HG03342 (cell line): Measurements from ENCODE around the gene ABCC1.
"Not testable (repeated sequence)": the region's sequence is repeated elsewhere in the genome, so short reads cannot be mapped to it uniquely, and the experiment has no call there.

Experiments
- ATAC-seq: cut with Tn5 transposase; IDR thresholded peaks from one replicate; pipeline ENCODE4 v1.9.1; 2021; ENCODE audit warnings: mild to moderate bottlenecking, moderate library complexity; ENCODE audit not compliant: unreplicated experiment

Gene ABCC1

DNA sequence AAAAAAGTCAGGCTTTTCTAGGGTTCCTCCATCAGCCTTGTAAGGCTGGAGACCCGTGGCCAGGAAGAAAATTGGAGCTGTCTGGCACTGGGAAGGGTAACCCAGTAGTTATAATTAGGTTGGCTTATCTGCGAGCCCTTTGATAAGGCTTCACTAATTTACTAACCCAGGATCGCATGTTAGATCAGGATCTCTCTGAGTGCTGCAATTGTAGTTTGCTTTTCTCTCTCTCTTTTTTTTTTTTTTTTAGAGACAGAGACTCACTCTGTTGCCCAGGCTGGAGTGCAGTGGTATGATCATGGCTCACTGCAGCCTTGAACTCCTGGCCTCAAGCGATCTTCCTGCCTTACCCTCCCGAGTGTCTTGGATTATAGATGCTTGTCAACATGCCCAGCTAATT lies 17.0 kb downstream of the ABCC1 start:
- ATAC-seq, result no peak

DNA sequence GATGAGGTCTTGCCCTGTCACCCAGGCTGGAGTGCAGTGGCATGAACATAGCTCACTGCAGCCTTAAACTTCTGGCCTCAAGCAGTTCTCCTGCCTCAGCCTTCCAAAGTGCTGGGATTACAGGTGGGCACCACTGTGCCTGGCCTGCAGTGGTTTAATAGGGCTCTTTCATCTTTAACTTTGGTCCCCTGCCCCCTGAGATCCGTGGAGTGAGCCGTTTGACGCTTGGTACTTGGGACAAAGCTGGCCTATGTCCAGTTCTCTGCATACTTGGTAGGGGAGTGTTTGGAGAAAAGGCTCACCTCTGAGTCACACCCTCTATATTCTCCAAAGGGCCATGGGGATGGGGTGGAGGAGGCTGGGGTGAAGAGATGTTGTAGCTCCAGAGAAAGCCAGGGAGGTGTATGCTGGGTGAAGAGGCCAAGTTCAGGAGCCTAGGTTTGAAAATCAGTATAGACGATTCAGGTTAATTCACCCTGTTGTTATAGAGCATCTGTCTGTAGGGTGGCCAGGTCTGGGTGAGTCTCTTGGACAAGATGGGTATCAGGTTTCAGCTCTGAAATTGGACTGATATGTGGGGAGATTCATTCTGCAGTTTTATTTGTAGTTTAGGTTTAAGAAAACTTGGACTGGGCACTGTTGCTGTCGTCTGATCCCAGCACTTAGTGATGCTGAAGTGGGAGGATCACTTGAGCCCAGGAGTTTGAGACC lies 17.6 kb downstream of the ABCC1 start:
- ATAC-seq, result no peak

DNA sequence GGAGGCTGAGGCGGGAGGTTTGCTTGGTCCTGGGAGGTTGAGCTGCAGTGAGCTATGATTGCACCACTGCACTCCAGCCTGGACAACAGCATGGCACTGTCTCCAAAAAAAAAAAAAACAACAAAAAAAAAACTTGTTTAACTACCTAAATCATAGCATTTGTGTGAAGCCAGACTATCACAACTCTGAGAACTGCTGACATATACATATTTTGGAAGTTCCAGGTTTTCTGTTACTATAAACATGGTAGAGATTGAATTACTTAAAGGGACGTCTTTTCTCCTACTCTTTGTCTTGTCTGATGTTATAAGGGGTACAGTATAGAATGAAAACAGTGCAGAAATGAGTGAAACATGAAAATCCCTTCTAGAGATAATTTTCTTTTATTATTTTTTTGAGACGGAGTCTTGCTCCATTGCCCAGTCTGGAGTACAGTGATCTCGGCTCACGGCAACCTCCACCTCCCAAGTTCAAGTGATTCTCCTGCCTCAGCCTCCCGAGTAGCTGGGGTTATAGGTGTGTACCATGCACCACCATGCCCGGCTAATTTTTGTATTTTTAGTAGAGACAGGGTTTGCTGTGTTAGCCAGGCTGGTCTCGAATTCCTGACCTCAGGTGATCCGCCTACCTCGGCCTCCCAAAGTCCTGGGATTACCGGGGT lies 18.4 kb downstream of the ABCC1 start:
- no peak for ATAC-seq

DNA sequence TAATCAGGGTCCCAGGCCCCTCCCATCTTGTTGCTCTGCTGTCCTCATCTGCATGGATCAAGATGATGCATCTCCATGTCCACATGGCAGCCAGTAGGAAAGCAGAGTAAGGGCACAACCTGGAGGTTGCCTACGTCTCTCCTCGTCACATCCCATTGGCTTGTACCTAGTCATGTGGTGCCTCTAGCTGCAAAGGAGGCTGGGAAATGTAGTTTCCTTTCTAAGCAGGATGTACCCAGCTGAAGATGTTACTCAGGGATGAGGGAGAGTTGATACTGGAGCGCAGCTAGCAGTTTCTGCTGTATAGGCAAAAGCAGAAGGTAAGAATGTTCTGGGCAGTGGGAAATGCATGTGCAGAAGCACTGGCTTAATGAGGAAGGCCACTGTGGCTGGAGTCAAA lies 20.8 kb downstream of the ABCC1 start:
- no peak for ATAC-seq

GRCh38 chr16:15970743-15971439 lies 21.5 kb downstream of the ABCC1 start:
- ATAC-seq, result no peak

- ATAC-seq, result no peak
These were observed 22.0 kb downstream of the ABCC1 start for GRCh38 chr16:15971440-15971815.

DNA sequence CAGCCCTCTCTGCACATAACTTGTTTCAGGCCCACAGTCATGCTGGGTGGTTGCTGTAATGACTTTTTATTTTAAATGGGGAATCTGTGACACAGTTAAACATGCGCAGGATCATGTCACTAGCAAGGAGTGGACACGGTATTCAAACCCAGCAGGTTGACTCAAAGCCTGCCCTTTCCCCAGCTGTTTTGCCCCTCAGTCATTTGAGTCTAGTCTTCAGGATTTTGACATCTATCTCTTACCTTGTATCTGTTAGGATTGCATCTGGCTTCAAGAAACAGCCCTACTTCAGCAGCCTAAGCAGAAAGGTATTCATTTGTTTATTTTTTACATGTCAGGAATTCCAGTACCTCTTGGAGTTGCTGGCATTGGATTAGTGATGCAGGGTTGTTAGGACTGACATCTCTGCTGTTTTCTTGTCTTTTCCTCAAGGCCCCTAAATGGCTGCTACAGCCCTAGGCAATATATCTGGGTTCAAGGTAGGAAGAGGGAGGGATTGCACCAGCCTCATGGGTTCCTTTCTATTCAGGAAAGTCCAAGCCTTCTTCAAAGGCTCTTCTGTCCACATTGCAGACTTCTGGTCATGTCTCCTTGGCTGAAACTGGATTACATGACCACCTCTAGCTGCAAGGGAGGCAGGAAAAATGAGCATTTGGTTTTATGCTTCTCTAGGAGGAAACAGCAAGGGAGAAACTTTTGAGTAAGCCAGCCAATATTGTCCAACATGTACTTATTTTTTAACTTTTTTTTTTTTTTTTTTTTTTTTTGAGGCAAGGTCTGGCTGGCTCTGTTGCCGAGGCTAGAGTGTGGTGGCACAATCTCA lies 22.8 kb downstream of the ABCC1 start:
- no peak for ATAC-seq

DNA sequence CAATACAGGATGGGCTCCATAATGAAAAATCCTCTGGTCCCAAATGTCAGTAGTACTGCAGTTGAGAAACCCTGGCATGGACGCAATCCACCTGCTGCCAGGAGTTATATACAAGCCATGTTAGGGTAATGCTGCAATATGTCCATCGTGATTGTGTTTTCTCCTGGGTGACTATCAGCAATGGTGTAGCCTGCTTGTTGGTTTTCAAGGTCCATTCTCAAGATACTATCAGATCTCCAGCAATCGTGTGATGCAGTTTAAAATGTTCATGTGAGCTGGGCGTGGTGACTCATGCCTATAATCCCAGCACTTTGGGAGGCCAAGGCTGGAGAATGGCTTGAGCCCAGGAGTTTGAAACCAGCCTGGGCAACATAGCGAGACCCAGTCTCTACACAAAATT lies 24.0 kb downstream of the ABCC1 start:
- no peak for ATAC-seq

DNA sequence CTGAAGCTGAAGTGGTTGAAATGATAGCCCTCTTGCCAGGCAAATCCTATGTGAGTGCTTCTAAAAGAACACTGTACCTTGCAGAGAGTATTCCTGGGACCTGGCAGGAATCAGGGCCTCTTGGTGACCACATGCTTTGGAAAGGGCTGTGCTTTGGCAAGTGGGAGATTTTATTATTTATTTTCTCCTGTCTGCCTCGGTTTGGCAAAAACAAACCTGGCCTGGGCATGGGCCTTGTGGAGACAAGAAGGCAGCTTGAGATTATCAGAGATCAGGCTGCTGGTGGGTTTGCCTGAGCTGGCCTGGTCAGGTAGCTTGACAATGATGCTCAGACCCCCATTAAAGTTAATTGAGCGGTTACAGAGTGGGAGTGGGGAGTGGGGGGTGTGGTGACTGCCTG lies 24.6 kb downstream of the ABCC1 start:
- no peak for ATAC-seq

DNA sequence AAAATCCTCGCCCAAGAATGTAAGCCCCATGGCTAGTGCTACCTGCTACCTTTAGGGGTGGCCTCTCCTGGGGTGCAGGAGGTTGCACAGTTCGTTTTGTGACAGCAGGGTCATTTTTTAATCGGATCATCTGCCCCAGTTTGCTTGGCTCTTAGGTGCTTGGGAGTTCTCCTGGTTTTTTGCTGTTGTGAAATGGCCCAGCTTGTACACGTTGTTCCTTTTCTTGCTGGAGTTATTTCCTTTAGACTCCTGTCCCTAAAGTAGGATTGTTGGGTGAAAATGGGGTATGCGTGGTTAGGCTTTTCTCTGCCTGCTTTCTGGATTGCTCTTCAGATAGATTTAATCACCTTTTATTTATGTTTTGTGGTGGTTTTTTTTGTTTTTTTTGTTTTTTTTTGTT lies 25.8 kb downstream of the ABCC1 start:
- ATAC-seq, result no peak

DNA sequence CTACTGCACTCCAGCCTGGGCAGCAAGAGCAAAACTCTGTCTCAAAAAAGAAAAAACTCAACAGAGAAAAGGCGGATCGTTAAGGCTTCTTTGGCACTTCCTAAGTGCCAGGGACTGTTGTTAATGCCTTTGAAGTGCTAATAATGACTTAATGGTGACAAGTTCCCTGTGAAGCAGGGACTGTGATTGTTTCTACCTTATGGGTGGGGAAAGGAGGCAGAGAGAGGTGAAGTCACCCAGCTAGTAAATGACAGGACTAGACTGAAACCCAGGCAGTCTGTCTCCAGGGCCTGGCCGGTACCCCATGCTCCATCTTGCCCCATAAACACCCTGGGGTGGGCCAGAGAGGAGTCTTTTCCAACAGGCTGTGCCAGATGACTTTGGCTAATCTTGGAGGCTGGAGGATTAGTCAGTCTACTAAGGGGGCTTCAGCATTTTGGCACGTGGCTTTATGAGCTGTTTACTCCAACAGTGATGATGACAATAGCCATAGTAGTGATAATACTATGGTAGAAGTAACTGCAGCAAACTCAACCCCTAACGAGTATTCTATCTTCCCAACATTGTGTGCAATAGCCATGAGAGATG lies 26.9 kb downstream of the ABCC1 start:
- ATAC-seq, result no peak

- ATAC-seq, result no peak
These were observed 27.7 kb downstream of the ABCC1 start for GRCh38 chr16:15976929-15977637.

DNA sequence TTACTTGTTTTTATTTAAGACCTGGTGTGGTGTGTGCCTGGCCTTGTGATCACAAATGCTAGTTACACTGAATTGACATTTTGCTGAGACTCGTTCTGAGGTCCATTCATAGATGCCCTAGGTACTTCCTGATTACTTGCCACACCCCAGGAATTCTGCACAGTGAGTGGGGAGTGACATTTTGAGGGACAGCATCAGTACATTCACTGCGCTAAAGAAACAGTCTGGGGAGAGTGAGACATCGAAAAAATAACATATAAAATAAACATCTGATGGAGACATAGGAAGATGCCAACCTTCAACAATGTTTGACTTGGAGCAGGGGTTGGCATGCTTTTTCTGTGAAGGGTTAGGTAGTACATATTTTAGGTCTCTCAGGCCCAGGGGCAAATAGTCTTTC lies 30.4 kb downstream of the ABCC1 start:
- ATAC-seq, result no peak

DNA sequence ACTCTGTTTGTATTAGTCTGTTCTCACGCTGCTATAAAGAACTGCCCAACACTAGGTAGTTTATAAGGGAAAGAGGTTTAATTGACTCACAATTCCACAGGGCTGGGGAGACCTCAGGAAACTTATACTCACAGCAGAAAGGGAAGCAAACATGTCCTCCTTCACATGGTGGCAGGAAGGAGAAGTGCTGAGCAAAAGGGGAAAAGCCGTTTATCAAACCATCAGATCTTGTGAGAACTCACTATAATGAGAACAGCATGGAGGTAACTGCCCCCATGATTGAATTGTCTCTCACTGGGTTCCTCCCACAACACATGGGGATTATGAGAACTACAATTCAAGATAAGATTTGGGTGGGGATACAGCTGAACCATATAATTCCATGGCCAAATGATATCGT lies 30.9 kb downstream of the ABCC1 start:
- no peak for ATAC-seq

GRCh38 chr16:15981382-15981781 lies 32.0 kb downstream of the ABCC1 start:
- no peak for ATAC-seq

DNA sequence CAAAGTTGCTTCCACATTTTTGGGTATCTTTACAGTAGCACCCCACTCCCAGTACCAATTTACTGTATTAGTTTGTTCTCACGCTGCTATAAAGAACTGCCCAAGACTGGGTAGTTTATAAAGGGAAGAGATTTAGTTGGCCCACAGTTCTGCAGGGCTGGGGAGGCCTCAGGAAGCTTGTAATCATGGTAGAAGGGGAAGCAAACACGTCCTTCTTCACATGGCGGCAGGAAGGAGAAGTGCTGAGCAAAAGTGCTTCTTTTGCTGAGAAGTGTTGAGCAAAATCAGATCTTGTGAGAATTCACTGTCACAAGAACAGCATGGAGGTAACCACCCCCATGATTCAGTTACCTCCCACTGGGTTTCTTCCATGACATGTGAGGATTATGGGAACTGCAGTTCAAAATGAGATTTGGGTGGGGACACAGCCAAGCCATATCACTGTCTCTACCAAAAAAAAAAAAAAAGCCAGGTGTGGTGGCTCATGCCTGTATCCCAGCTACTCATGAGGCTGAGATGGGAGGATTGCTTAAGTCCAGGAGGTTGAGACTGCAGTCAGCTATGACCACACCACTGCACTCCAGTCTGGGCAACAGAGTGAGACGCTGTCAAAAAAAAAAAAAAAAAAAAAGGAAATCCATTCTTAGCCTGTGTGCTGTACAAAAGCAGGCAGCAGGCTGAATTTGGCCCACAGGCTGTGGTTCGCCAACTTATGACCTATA lies 32.9 kb downstream of the ABCC1 start:
- ATAC-seq, result not testable (repeated sequence)

- no peak for ATAC-seq
These were observed 34.5 kb downstream of the ABCC1 start for GRCh38 chr16:15983898-15984297.

DNA sequence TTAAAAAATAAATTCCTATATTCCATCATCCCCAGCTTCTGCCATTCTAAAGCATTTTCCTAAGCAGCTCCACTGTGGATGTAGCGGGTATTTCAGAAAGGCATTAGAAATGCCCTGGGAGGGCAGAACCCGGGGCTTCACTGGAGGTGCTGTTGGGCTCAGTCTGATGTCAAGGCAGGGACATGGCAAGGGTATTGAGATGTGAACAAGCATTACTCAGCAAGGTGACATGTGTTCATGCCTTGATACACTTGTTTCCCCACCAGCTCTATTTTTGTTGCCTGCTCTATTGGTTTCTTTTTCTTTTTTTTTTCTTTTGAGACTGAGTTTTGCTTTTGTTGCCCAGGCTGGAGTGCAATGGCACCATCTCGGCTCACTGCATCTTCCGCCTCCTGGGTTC lies 35.7 kb downstream of the ABCC1 start:
- ATAC-seq, result no peak

- ATAC-seq, result no peak
These were observed 36.8 kb downstream of the ABCC1 start for GRCh38 chr16:15986261-15986660.
